CD4-positive, alpha-beta T cell treated with Interleukin-4 for 4 hours (primary cell): ENCODE results near the gene DAPK2.
"Not testable (repeated sequence)": the region's sequence is repeated elsewhere in the genome, so short reads cannot be mapped to it uniquely, and the experiment has no call there.

Experiments
- DNase-seq: peaks from one replicate; pipeline ENCODE4 v3.0.0-alpha.2; 2020

DAPK2 gene

DNA sequence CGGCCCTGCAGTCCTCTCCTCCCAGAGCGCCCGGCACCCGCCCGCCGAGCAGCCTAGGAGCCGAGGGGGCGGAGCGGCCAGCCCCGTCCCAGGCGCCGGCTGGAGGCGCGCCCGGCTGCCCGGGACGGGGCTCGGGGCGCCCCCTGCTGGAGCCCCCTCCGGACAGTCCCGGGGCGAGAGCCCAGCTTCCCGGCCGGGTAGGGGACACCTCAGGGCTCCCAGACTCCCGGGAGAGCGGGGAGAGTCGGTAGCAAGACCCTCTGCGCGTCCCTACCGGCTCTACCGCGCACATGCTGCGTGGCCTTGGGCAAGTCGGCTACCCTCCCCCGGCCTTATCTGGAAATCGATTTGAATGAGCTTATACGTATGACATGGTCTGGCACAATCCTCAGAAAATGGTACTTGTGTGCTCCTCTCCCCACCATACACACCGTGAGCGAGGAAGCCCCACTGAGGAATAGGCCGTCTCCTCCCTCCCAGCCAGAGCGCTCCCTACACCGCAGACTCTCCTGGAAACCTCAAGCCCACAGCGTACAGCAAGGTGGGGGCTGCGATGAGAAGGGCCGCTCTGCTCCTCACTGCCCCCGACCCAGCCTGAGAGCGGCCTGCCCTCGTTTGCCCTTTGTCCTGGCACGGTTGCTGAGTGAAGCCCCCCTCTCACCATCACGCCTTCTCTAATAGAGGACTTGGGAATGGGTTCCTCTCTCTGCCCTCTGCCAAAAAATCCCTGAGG, at the start of gene DAPK2:
Gene DAPK2 (minus strand): TSS at position 65 of the 733 bp plus-strand sequence. CDS start 6,224 bp downstream, outside the sequence.
- DNase-seq, result peak; percentile 47

DNA sequence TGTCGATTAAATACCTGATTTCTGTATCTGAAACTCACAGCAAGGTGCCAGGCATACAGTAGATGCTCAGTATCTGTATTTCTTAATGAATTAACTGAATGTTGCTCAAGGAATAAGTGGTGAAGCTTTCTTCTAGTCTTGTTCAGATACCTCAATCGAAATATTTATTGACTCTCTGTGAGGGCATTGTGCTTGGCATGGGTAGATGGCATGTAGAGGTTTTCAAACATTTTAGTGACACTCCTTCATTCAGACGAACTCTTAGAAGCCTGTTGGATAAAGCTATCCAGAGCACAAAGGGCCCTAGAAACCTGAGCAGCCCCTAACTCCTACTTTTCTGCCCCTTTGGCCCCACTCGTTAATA, 49.1 kb upstream of the DAPK2 start:
- no peak for DNase-seq

DNA sequence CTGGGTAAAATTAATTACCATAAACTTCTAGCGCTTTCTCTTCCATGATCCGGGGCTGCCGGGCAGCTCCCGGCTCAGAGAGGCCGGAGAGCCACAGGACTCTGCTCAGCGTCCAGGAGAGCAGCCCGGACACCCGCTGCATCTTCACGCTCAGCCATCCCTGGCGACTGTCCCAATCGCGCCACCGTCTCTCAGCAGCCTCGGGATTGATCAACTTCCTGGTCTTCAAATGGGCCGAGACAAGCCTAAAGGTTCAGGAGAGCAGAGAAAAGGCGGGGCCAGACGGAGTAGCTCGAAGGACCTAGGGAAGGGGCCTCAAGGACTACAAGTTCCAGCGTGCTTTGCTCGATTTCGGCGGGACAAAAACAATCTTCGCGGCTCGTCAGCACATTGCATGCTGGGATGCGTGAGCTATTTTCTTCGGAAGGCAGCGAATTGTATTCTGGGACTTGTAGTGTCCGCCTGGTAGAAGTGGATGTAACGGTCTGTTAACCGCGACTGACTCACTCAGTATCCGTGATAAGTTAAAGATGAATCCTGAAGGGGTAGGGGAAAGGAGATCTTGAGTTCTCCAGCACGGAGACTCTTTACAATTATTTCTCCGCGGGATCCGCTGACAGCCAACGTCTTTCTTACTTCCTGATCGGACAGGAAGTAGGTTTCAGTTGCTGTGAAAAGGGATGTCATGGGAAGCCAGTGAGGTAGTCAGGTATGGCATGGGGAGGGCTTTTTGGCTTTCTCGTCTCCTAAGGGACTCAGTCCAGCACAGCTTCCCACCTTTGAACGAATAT, 47.5 kb upstream of the DAPK2 start, which contains the start of gene CIAO2A:
Gene CIAO2A (minus strand): TSS at position 212 of the 791 bp plus-strand sequence. CDS start 70 bp downstream, at position 142.
- peak; percentile 97 for DNase-seq

- peak; percentile 34 for DNase-seq
These were observed 46.8 kb upstream of the DAPK2 start for GRCh38 chr15:64092864-64093626.

GRCh38 chr15:64092075-64092820, 46.0 kb upstream of the DAPK2 start:
- DNase-seq, result peak; percentile 33

DNA sequence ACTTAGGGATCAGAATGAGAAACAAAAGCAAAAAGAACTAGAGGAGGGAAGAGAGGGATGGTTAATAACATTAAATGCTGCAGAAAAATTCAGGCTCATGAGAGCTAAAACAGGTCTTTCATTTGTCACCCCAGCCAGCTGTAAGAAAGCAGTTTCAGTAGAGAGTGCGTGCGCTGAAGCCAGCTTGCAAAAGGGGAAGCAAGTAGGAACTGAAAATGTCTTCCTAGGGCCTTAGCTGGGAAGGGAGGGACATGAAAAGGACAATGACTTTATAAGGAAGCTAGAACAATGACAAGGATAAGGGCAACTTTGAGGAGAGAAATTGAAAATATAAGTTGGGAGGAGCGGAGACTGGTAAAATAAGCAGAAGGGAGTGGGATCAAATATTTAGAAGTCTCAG, 44.2 kb upstream of the DAPK2 start:
- no peak for DNase-seq

DNA sequence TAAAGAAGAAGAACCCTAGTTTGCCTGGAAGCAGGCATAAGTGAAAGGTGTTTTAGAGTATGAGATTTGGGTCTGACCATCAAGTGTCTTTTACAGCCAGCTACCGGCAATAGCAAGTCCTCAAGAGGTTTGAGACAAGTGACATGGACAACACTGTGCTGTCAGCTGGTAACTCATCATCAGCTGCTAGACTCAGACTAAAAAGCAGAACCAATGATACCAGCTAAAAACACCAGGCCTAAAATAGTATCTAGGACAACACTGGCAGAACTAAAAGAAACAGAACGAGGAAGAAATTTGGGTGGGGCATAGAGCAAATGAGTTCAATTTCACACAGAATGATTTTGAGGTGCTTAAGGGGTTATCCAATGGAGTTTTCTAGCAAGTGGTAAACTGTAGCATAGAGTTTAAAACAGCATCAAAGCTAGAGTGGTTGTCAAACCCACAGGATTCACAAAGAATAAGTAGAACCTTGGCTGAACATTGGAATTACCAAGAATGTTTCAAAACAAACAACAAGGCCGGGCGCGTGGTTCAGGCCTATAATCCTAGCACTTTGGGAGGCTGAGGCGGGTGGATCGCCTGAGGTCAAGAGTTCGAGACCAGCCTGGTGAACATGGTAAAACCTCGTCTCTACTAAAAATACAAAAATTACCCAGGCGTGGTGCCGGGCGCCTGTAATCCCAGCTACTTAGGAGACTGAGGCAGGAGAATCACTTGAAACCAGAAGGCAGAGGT, 43.4 kb upstream of the DAPK2 start:
- peak; percentile 16 for DNase-seq

DNA sequence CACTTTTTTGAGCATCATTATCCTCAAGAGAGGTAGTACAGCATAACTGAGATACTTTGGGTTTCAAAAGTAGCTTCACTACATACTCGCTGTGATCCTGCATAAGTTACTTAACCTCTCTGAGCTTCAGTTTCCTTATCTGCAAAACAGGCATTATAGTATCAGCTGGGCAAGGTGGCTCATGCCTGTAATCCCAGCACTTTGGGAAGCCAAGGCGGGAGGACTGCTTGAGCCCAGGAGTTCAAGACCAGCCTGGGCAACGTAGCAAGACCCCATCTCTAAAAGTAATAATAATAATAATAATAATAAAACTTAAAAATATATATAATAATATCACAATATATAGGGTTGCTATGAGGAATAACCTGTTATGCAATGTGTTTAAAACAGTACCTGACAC, 36.5 kb upstream of the DAPK2 start:
- DNase-seq, result no peak

- DNase-seq, result not testable (repeated sequence)
These were observed 27.2 kb upstream of the DAPK2 start for GRCh38 chr15:64073496-64073895.

- DNase-seq, result no peak
These were observed 26.5 kb upstream of the DAPK2 start for GRCh38 chr15:64072812-64073211.

GRCh38 chr15:64071931-64072765, 25.9 kb upstream of the DAPK2 start:
- DNase-seq, result no peak

DNA sequence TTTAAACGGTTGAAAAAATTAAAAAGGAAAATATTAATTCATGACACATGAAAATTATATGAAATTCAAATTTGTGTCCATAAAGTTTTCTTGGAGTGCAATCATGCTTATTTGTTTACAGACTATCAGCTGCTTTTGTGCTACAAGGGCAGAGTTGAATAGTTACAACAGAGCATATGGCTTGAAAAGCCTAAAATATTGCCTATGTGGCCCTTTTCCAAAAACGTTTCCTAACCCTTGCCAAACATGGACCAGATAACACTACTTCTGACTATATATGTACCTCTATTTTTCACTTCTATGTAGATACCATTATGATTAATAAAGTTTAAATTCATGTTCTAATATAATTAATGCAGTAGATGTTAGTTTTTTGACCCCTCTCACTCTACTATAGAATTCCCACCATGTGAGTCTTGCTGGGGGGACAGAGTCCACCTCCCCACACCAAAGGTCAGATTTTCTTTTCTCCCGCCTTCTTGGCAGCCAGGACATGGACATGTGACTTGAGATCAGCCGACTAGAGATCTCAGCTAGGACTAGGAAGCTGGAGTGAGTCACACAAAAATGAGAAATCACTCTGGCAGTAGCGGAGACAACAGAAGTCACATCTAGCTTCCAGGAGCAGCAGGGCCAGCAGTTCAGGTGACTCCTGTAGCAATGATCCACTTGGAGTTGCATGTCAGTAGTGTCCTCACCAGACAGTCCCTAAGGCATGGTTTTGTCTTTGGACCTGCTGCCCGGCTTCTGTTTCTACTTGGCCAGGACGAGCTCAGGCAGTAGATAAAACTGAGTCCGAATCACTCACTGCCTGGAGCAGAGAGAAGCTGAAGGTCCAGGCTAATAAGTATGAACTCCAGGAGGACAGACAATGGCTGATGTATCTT, 24.9 kb upstream of the DAPK2 start:
- no peak for DNase-seq

DNA sequence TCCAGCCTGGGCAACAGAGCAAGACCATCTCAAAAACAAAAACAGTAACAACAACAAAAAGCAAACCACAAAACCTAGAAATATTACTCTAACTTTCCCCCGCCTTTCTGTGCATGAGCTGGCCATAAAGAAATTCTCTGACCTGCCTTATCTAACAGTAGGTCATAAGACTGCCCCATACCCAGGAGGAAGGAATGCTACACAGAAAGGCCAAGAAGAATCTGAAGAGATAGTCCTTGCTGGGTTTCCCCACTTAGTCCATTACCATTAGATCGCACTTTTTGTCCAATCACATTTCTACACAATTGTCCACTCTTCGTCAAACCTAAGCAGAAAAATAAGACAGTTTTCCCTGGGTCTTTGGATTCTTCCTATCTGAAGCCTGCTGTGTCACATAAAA, 23.8 kb upstream of the DAPK2 start:
- DNase-seq, result no peak

DNA sequence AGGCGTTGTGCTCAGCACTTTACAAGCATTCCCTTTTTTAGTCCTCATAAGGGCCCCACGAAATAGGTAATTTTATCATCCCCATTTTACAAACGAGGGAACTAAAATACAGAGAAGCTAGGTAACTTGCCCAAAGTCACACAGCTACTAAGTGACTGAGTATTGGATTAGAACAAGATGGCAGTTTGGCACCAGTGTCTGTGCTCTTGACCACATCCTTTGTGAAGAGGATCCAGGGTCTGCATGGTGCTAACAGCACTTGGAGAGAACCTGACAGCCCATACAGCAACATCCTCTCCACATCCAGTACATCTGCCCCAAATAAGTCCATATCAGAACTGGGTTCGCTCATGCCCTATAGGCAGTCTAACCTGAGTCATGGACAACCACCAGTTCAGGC, 21.8 kb upstream of the DAPK2 start:
- no peak for DNase-seq

DNA sequence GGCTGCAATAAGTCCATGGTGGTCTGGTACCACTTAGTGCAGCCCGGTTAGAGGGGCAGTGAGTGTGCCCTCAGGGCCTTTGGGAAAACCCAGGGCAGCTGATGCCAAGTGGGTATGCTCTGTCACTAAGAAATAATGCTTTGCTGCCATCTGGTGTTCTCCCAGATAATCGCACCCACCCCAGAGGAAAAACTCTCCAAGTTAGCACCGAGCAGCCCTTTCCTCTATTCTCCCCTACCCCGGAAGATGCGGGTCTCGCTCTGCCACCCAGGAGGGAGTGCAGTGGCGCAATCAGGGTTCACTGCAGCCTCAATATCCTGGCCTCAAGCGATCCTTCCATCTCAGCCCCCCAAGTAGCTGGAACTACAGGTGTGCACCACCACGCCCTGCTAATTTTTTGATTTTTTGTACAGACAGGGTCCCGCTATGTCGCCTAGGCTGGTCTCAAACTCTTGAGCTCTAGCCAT, 21.3 kb upstream of the DAPK2 start:
- peak; percentile 68 for DNase-seq

GRCh38 chr15:64066451-64066850, 20.2 kb upstream of the DAPK2 start:
- DNase-seq, result no peak

DNA sequence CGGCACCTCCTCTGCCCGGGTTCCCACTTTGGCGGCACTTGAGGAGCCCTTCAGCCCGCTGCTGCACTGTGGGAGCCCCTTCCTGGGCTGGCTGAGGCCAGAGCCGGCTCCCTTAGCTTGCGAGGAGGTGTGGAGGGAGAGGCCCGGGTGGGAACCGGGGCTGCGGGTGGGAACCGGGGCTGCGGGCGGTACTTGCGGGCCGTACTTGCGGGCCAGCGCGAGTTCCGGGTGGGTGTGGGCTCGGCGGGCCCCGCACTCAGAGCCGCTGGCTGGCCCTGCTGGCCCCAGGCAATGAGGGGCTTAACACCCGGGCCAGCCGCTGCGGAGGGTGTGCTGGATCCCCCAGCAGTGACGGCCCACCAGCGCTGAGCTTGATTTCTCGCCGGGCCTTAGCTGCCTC, 14.4 kb upstream of the DAPK2 start:
- no peak for DNase-seq

GRCh38 chr15:64059104-64059503, 12.8 kb upstream of the DAPK2 start:
- DNase-seq, result not testable (repeated sequence)

DNA sequence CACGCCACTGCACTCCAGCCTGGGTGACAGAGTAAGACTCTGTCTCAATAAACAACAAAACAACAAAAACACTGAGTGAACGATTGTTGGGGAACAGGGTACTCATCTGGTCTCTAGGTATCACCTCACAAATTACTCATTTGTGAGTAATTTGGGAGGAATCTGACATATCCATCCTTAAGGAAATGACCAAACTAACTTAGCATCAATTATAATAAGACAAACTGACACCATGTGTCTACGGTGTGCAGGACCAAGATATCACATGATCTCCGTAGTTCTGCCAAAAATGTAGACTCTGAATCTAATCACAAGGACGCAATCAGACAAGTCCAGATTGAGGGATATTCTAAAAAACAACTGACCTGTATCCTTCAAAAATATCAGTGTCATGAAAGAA, 12.0 kb upstream of the DAPK2 start:
- no peak for DNase-seq

DNA sequence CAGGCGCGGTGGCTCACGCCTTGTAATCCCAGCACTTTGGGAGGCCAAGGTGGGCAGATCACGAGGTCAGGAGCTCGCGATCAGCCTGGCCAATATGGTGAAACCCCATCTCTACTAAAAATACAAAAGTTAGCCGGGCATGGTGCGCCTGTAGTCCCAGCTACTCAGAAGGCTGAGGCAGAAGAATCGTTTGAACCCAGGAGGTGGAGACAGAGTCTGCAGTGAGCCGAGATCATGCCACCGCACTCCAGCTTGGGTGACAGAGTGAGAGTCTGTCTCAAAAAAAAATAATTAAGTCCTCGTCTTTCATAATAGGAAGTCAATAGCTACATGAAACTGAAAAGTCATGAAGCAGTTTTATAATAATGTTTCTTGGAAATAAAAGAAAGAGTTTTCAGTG, 7.4 kb upstream of the DAPK2 start:
- DNase-seq, result not testable (repeated sequence)
